Left renal cortex interstitium (tissue), 4 donors: Measurements from ENCODE around the gene TM4SF4. TPM values are rescaled to one million over a fixed set of nuclear protein-coding genes. Genes with fewer than 3 reads are reported as not detected.

Source experiments
- DNase-seq, 4 donors: peaks; one replicate each; pipeline ENCODE4 v3.0.0-alpha.2; 2013; ENCODE audit warnings: low read depth in 4 of 4, low spot score in 2 of 4, missing footprints in 1 of 4
- polyA plus RNA-seq, 4 donors: library from polyadenylated mRNA; unstranded; fragments of 120-200 nt; gene quantifications; one replicate each; pipeline ENCODE4 v1.2.1, GENCODE V29; 2013; ENCODE audit not compliant: insufficient read length in 4 of 4

Gene TM4SF4
- polyA plus RNA-seq, 4 donors, result 1.4 to 5.2 (median 2.2) TPM

GRCh38 chr3:149454746-149455145 is 19.8 kb upstream of the TM4SF4 start:
- DNase-seq, result no peak

DNA sequence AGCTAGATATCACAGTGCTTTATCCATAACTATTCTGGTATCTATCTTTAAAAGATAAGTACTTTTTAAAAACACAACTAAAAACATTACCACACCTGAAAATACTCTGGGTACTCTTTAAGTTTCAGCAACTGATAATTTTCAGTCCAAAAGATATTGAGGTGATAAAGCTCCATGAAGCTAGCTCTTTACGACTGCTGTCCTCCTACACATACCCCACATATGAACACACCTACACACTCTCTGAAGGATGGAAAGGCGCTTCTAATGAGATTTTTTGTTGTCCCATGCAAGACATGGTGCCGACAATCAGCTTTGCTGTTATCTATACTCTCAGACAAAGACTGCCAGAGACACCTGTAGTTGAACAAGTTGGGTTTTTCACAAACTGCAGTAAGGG is 19.1 kb upstream of the TM4SF4 start:
- no peak for DNase-seq

DNA sequence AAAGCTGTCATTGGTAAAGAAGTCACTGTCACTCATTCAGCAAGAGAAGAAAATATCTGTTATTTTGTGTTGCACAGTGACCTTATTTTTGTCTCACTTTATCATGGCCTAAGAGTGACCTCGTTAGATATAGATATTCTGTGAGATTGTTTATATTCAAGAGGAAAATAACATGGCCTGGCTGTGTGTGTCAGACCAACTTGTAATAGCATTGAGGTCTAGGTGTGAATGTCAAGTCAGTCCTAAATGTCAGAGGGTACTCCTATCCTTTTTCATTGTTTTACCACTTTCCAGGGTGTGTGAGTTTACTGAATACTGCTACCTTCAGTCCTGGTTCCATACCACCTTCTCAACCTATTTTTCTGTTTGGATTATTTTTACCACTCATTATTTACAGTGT is 18.5 kb upstream of the TM4SF4 start:
- no peak for DNase-seq

- DNase-seq, result no peak
These were observed 14.9 kb upstream of the TM4SF4 start for GRCh38 chr3:149459491-149460059.

DNA sequence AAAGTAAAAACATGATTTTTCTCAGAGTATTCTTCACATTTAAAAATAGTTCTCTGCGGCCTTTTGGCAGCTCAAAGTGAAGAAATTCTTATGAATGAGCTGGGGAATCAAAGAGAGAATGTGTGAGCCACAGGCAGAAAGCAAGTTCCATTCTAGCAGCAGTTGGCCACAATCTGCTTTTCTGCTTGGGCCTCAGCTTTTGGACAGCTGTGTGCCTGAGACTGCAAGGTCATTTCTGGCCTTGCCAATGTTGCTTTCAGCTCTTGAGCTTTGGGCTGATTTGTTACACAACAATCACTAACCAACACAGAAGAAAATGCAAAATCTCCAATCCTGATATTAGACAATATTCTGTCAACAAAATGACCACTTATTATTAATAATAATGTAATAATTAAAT is 14.4 kb upstream of the TM4SF4 start:
- DNase-seq, result no peak

GRCh38 chr3:149462051-149462450 is 12.4 kb upstream of the TM4SF4 start:
- DNase-seq, result no peak

DNA sequence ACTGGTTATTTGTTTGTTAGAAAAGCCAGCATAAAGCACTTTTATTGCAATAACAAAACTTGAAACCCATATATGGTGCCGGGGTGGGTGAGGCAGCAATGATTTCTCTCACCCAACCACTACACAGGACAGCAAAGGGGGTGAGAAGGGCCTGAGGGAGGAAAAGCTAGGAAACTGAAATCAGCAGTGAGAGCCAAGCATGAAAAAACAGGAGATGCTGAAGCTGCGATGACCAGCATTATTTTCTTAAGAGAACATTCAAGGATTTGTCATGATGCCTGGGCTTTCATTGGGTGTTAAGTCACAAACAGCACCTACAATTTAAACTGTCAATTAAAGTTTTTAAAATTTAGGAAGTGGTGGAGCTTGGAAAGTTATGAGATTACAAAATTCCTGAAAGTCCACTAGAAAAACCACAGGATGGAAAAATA is 11.9 kb upstream of the TM4SF4 start:
- DNase-seq, result no peak

GRCh38 chr3:149463921-149464320 is 10.6 kb upstream of the TM4SF4 start:
- DNase-seq, result no peak

- DNase-seq, result no peak
These were observed 9.8 kb upstream of the TM4SF4 start for GRCh38 chr3:149464542-149465328.

DNA sequence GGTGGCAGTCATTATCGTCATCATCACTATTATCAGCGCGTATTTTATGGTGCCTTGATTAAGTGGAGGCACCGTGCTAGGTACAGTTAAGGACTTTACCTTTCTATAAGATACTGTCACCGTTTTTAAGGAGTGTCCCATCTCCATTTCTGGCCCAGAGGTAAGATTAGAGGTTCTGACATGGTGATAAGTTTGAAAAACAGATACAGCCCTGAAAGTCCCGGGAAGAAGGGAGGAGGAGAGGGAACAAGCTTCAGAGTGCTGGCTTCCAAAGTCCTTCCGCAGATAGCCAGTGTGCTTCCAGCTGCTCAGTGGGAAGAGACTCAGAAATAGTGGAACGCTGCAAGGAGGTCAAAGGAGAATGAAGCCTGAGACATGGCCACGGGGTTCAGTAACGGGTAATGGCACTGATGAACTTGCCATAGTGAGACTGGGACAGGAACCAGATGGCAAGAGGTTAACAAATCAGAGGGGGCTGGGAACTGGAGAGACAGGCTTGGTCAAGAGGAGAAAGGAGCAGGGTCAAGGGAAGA is 9.1 kb upstream of the TM4SF4 start:
- no peak for DNase-seq

GRCh38 chr3:149466192-149466591 is 8.3 kb upstream of the TM4SF4 start:
- no peak for DNase-seq

- no peak for DNase-seq
These were observed 5.8 kb upstream of the TM4SF4 start for GRCh38 chr3:149468504-149469212.

DNA sequence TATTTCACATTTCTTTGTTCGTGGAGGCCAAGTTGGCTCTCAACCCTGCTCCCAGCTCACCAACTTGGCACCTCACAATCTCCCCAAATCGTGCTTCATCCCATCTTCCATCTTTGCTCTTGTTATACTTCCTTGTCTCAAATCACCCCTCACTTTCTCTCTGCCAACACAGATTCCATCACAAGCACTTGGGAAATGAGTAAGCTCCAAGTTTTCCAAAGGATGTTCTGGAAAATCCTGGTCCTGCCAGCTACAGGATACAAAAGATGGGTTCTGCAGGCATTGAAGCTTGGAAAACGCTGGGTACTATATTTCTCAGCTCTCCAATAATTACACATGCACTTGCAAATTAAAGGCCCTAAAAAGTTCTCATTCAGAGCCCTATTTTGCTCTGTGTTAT is 4.1 kb upstream of the TM4SF4 start:
- no peak for DNase-seq

GRCh38 chr3:149472030-149472797 is 2.3 kb upstream of the TM4SF4 start:
- DNase-seq, result no peak

DNA sequence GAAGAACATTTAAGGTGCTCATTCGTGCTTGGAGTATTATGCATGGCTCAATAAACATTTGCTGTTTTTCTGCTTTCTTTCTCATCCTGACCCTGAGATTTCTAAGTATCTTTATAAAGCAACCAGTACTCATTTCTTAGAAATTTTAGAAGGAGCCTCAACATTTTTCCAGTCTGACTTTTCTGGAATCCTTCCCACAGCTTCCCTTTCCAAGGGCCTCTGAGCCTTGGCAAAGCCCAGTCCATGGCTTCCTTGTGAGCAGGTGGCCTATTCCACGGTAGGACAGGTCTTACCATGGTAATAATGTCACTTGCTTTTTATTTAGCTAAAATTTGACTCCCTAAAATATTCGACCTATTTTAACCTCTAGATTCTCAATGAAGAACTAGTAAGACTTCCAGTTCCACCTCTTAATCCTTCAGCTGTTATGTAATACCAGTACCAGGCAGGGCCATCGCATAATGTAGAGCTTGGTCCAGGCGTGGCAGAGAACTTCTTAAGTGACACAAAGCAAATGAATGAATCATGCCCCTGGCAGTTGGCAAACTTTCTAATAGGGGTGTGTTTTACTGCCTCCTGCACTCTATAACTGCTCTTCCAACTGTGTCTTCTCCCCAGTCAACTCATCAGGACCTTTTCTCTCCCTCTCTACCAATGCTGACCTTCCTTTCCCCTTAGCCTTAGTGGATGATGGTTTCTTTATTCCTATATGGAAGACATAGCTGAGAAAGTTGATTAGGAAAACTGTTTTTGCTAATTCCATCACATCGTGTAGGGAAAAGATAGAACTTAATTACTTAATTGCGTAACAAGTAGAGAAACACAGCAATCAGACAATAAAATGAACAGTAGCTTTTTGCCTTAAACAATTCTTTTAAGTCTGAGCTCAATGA is 894 bp upstream of the TM4SF4 start:
- DNase-seq, result no peak

DNA sequence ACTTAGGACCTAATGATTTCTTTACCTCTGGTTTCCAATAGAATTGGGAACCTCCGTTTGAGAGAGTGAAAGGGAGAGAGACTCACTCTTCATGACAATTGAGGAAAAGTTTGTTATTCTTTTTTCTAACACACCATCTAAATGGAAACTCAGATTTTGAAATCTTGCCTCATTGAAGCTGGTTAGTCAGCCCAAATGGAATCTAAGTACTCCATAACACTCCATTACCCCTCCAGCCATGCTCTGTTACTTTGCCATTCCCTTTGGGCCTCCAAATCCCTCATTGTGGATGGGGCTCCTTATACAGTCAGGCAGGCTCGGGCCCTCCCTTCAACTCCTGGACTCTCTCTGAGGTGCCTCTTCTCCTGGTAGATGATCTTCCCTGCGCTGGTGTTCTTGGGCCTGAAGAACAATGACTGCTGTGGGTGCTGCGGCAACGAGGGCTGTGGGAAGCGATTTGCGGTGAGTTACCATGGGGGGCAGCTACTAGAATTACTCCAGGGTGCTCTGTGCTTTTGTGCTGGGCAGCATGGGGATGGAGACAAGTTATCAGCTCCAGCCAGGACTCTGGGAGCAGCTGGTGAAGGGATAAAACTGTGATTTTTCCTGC is 1.1 kb downstream of the TM4SF4 start:
- no peak for DNase-seq

DNA sequence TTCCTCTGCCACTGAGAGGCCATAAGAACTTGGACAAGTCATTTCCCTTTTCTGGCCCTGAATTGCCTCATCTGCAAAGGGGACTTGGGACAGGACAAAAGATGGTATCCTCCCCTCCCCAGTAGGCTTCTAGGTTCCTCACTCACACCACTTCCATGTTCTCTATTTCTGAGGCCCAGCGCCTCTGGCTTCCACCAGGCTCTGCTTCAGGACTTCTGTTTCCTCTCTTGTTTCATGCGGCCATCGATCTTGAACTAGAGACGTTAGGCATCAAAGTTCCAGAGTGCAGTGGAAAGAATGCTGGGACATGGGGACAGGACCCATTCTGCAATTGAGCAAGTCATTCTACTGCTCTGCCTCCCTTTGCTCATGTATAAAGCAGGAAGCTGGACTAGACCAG is 1.7 kb downstream of the TM4SF4 start:
- no peak for DNase-seq

DNA sequence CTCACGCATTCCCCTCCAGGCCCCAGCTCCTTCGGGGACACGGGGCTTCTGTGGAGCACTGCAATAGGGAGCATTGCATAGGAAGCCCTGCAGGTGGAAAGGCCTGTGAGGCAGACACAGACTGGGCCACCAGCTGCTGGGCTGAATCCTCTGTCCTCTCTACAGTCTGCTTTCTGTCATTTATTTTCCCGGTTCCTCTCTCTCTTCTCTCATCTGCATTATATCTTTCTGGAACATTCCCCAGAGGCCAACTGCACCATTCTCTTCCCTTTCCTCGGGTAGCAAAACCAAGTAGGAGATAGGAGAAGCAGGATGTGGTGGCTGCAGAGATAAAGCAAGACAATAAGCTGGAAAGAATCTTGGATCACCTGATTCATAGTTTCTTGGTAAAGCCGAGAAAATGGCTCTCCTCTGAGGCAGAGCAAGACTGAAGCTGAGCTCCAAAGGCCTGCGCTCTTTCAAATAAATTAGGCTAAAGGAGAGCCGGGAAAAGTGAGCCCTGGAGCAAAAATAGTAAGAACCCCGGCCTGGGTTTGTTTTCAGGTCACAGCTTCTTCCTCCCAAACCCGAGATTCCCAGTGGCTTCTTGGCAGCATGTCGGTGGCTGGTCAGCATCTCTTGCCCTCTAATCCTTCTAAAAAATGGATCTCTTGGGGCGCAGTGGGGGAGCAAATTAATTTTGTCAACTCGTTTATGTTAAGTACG is 5.3 kb downstream of the TM4SF4 start:
- no peak for DNase-seq
